ENCODE measurements around the gene SLC35E1. TPM values are rescaled to one million over a fixed set of nuclear protein-coding genes. Genes with fewer than 3 reads are reported as not detected.
"Not testable (repeated sequence)": the region's sequence is repeated elsewhere in the genome, so short reads cannot be mapped to it uniquely, and the experiment has no call there.

The SLC35E1 gene
- total RNA-seq, 2 experiments from 2014 or later = 60.1 to 62.4 TPM

DNA sequence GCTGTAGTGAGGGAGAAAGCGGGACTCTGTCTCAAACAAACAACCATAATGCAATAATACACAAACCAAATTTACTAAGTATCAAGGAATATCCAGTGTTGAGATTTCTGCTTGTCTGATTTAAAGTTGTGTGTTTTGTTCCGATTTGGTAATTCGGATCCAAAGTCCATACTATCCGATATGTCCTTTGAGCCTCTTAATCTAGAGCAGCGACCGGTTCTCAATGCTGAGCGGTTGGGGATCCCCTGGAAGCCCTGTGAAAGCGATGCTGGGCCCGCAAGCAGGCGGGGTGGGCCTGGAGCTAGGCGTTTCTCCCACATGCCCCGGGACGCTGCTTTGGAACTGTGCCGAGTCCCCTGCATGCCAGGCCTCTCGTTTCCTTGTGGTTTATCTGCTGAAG lies 55.8 kb downstream of the SLC35E1 start:
- intact Hi-C loops (cut with micrococcal nuclease) = no loop called here
- POLR2A ChIA-PET = interaction anchor here (1.1 kb wide), 1 partner anchor 20 kb away, joined by 3 read pairs; the partner anchor contains the start of genes C19orf44 and CALR3
- CTCF ChIA-PET = interaction anchor here (3.9 kb wide), 1 partner anchor 74 kb away, joined by 17 read pairs; no protein-coding TSS in a partner anchor

DNA sequence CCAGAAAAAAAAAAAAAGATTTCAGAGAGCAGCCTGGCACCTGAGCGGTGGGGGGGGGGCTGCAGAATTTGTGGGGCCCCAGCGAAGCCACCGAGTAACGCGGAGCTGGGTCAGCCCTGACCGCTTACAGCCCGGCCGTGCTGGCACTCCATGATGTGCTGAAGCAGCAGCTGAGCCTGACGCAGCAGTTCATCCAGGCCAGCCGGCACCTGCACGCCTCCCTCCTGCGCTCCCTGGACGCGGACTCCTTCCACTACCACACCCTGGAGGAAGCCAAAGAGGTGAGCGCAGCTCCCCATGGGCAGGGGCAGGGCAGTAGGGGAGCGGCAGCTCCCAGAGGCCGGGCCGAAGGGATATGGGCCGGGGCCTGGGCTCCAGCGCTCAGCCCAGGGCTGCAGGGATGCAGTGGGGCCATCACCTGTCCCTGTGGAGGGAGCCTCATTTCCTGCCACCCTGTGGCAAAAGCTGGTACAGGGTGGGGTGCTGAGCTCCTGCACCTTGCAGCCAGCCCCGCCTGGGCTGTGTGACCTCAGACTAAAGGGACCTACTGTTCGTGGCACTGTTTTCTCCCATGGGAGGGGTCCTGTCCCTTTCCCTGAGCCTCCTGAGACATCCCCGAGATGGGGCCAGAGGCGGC lies 57.7 kb downstream of the SLC35E1 start:
- ChIA-PET POLR2A (no interaction called here), CTCF (interaction anchor here (1.2 to 3.9 kb wide), 4 partner anchors 13 to 96 kb away, joined by 3 to 17 read pairs (median 5); no protein-coding TSS in a partner anchor)

More for the DNA sequence above, 55.8 kb downstream of the SLC35E1 start:
- H3K36me3 Mint-ChIP-seq (ENCODE audit: low read depth) = peaks cover 24% of the 10 kb centered on the region
- H3K4me1 Mint-ChIP-seq (ENCODE audit: low read depth) = peaks cover 2% of the 10 kb centered on the region
- no peaks in the 10 kb centered on the region for H3K27me3 Mint-ChIP-seq
- ATAC-seq (no peak), DNase-seq (no peak)
- TF ChIP-seq, protein P1, sequence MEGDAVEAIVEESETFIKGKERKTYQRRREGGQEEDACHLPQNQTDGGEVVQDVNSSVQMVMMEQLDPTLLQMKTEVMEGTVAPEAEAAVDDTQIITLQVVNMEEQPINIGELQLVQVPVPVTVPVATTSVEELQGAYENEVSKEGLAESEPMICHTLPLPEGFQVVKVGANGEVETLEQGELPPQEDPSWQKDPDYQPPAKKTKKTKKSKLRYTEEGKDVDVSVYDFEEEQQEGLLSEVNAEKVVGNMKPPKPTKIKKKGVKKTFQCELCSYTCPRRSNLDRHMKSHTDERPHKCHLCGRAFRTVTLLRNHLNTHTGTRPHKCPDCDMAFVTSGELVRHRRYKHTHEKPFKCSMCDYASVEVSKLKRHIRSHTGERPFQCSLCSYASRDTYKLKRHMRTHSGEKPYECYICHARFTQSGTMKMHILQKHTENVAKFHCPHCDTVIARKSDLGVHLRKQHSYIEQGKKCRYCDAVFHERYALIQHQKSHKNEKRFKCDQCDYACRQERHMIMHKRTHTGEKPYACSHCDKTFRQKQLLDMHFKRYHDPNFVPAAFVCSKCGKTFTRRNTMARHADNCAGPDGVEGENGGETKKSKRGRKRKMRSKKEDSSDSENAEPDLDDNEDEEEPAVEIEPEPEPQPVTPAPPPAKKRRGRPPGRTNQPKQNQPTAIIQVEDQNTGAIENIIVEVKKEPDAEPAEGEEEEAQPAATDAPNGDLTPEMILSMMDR (IDR thresholded peaks at IDR 0.05) = no peak
- no peak overlapping the region for H3K27ac Mint-ChIP-seq
- no peak overlapping the region for H3K4me3 Mint-ChIP-seq
- no peaks in the 10 kb centered on the region for H3K9me3 Mint-ChIP-seq

DNA sequence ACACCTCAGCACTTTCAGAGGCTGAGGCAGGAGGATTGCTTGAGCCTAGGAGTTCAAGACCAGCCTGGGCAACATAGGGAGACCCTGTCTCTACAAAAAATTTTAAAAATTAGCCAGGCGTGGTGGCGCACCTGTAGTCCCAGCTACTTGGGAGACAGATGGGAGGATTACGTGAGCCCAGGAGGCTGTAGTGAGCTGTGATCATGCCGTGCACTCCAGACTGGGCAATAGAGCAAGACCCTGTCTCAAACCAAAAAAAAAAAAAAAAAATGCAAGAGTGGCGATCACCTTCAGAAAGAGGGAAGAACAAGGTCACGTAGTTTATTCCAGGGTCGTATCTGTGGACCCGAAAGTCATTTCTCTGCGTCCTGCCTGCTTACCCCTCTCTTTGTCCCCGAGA lies 59.6 kb downstream of the SLC35E1 start:
- H3K4me1 Mint-ChIP-seq (ENCODE audit: low read depth); H3K27ac Mint-ChIP-seq; CTCF ChIA-PET; H3K4me3 Mint-ChIP-seq; H3K27me3 Mint-ChIP-seq; POLR2A ChIA-PET; DNase-seq; H3K9me3 Mint-ChIP-seq; ATAC-seq; intact Hi-C loops (cut with micrococcal nuclease); H3K36me3 Mint-ChIP-seq (ENCODE audit: low read depth): not testable (repeated sequence)

More for the DNA sequence above, 57.7 kb downstream of the SLC35E1 start:
- Mint-ChIP-seq H3K9me3 (no peaks in the 10 kb centered on the region), H3K27me3 (no peaks in the 10 kb centered on the region), H3K4me3 (no peak overlapping the region), H3K4me1 (ENCODE audit: low read depth) (peaks cover 2% of the 10 kb centered on the region), H3K27ac (no peak overlapping the region), H3K36me3 (ENCODE audit: low read depth) (peaks cover 12% of the 10 kb centered on the region)
- intact Hi-C loops (cut with micrococcal nuclease) = no loop called here
- DNase-seq (no peak), ATAC-seq (no peak)
- TF ChIP-seq, protein P1 (IDR thresholded peaks at IDR 0.05) = no peak

DNA sequence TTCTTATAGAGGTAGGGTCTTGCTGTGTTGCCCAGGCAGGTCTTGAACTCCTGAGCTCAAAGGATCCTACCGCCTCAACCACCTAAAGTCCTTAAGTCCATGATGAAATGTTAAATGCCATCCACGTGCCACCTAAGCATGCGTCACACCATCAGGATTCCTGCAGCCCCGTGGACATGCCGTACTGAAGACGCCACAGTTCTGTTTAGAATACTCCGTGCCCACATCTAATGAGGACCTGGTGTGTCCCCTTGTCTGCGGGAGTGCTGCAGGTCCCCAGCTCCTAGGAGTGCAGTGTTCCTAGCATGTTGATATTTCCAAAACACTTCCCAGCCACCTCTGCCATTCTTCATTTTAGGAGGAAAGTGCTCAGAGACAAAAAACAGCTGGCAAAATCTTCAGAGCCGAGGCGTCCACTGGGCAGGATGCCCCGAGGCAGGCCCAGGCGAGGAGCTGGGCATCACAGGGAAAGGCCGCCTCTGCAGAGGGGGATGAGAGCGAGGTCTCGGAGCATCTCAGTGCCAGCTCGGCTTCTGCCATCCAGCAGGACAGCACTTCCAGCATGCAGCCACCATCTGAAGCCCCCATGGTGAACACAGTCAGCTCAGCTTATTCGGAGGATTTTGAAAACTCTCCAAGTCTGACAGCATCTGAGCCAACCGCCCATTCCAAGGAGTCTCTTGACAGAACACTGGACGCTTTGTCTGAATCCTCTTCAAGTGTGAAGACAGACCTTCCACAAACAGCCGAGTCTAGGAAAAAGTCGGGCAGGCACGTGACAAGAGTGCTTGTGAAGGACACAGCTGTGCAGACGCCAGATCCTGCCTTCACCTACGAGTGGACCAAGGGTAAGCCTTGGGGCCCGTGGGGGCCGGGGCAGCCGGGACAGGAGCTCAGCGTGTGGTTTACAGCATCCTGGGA lies 62.8 kb downstream of the SLC35E1 start:
- ChIA-PET CTCF (no interaction called here), POLR2A (interaction anchor here (0.5 to 1.7 kb wide), 3 partner anchors 8 to 221 kb away, joined by 3 to 5 read pairs (median 3); no protein-coding TSS in a partner anchor)

DNA sequence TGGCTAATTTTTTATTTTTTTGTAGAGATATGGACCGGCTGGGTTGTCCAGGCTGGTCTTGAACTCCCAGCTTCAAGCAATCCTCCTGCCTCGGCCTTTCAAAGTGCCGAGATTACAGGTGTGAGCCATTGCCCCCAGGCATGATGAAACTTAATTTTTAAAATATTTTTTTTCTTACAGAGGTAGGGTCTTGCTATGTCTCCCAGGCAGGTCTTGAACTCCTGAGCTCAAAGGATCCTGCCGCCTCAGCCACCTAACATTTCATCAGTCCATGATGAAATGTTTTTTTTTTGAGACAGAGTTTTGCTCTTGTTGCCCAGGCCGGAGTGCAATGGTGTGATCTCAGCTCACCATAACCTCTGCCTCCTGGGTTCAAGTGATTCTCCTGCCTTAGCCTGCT lies 63.7 kb downstream of the SLC35E1 start:
- TF ChIP-seq, protein P1 (IDR thresholded peaks at IDR 0.05) = no peak
- Mint-ChIP-seq H3K27me3 (no peaks in the 10 kb centered on the region), H3K9me3 (no peaks in the 10 kb centered on the region), H3K4me1 (ENCODE audit: low read depth) (no peaks in the 10 kb centered on the region), H3K36me3 (ENCODE audit: low read depth) (peaks cover 12% of the 10 kb centered on the region), H3K27ac (no peak overlapping the region), H3K4me3 (no peak overlapping the region)
- DNase-seq (no peak), ATAC-seq (no peak)
- POLR2A ChIA-PET = interaction anchor here (0.6 to 1.7 kb wide), 3 partner anchors 9 to 70 kb away, joined by 3 to 5 read pairs (median 3); no protein-coding TSS in a partner anchor
- intact Hi-C loops (cut with micrococcal nuclease) = no loop called here
- CTCF ChIA-PET = no interaction called here

More for the DNA sequence above, 62.8 kb downstream of the SLC35E1 start:
- intact Hi-C loops (cut with micrococcal nuclease) = no loop called here
- Mint-ChIP-seq H3K4me3 (no peak overlapping the region), H3K9me3 (no peaks in the 10 kb centered on the region), H3K27ac (no peak overlapping the region), H3K4me1 (ENCODE audit: low read depth) (no peaks in the 10 kb centered on the region), H3K36me3 (ENCODE audit: low read depth) (peaks cover 10% of the 10 kb centered on the region), H3K27me3 (no peaks in the 10 kb centered on the region)
- TF ChIP-seq, protein P1 (IDR thresholded peaks at IDR 0.05) = no peak
- ATAC-seq (no peak), DNase-seq (no peak)
